Measurements from ENCODE around the gene PLK2.
A peak's percentile ranks its signal among the peaks of the same experiment; 100 is the strongest.

Gene PLK2

GRCh38 chr5:58481066-58481676 lies 21.3 kb upstream of the PLK2 start:
- no peak for DNase-seq

- peak in 1 of 51 donors; percentile 6 for DNase-seq
Observed at GRCh38 chr5:58477760-58478376, 18.0 kb upstream of the PLK2 start.

- DNase-seq = no peak
Observed at GRCh38 chr5:58475404-58475803, 15.5 kb upstream of the PLK2 start.

GRCh38 chr5:58469896-58470295 lies 10.0 kb upstream of the PLK2 start:
- no peak for DNase-seq

- DNase-seq = peak in 2 of 51 donors; percentile 3
Observed at GRCh38 chr5:58466939-58467338, 7.1 kb upstream of the PLK2 start.

- DNase-seq = peak in 10 of 51 donors; percentile 0 to 46 (median 6)
Observed at GRCh38 chr5:58462623-58463230, 2.8 kb upstream of the PLK2 start.

GRCh38 chr5:58462154-58462553 lies 2.3 kb upstream of the PLK2 start:
- no peak for DNase-seq

- peak; percentile 42 to 92 (median 77) for DNase-seq
Observed at GRCh38 chr5:58460732-58461286, 923 bp upstream of the PLK2 start.

- DNase-seq = peak in 24 of 51 donors; percentile 1 to 55 (median 32)
Observed at GRCh38 chr5:58459146-58460001, 512 bp downstream of the PLK2 start.

- DNase-seq = no peak
Observed at GRCh38 chr5:58458743-58459145, 1.1 kb downstream of the PLK2 start.

GRCh38 chr5:58458141-58458742 lies 1.6 kb downstream of the PLK2 start:
- DNase-seq = no peak

GRCh38 chr5:58457050-58457449 lies 2.8 kb downstream of the PLK2 start:
- DNase-seq = no peak

GRCh38 chr5:58456486-58456885 lies 3.4 kb downstream of the PLK2 start:
- no peak for DNase-seq

GRCh38 chr5:58456026-58456425 lies 3.9 kb downstream of the PLK2 start:
- DNase-seq = no peak

GRCh38 chr5:58455480-58455879 lies 4.4 kb downstream of the PLK2 start:
- DNase-seq = no peak

- DNase-seq = no peak
Observed at GRCh38 chr5:58455066-58455465, 4.8 kb downstream of the PLK2 start.

- no peak for DNase-seq
Observed at GRCh38 chr5:58454025-58454424, 5.9 kb downstream of the PLK2 start.

- no peak for DNase-seq
Observed at GRCh38 chr5:58453306-58453705, 6.6 kb downstream of the PLK2 start.

GRCh38 chr5:58452566-58453258 lies 7.2 kb downstream of the PLK2 start:
- DNase-seq = no peak

GRCh38 chr5:58451732-58452565 lies 7.9 kb downstream of the PLK2 start:
- no peak for DNase-seq

Data from hypothalamus (tissue), 51 donors.